GM21367 (cell line): ENCODE measurements around the gene SLCO1B1.
"Not testable (repeated sequence)": the region's sequence is repeated elsewhere in the genome, so short reads cannot be mapped to it uniquely, and the experiment has no call there.

Experiments
- ATAC-seq: cut with Tn5 transposase; IDR thresholded peaks from one replicate; pipeline ENCODE4 v1.9.1; 2021; ENCODE audit not compliant: unreplicated experiment

The SLCO1B1 gene

GRCh38 chr12:21130998-21131397 lies at the start of gene SLCO1B1:
TSS of gene SLCO1B1 (plus strand) at chr12:21131194. CDS start at chr12:21141575, 10,381 bp downstream.
- ATAC-seq, result no peak

- ATAC-seq, result not testable (repeated sequence)
Measured at GRCh38 chr12:21084753-21085152, 46.2 kb upstream of the SLCO1B1 start.

- ATAC-seq, result no peak
Measured at GRCh38 chr12:21111732-21112131, 19.3 kb upstream of the SLCO1B1 start.

GRCh38 chr12:21113266-21113665 lies 17.7 kb upstream of the SLCO1B1 start:
- ATAC-seq, result no peak

- no peak for ATAC-seq
Measured at GRCh38 chr12:21117995-21118394, 13.0 kb upstream of the SLCO1B1 start.

GRCh38 chr12:21118760-21119159 lies 12.2 kb upstream of the SLCO1B1 start:
- ATAC-seq, result no peak

GRCh38 chr12:21129351-21129750 lies 1.6 kb upstream of the SLCO1B1 start:
- no peak for ATAC-seq

- no peak for ATAC-seq
Measured at GRCh38 chr12:21129906-21130305, 1.1 kb upstream of the SLCO1B1 start.

- ATAC-seq, result not testable (repeated sequence)
Measured at GRCh38 chr12:21137318-21137999, 6.5 kb downstream of the SLCO1B1 start.

- ATAC-seq, result no peak
Measured at GRCh38 chr12:21138016-21138415, 7.0 kb downstream of the SLCO1B1 start.

- no peak for ATAC-seq
Measured at GRCh38 chr12:21144309-21144708, 13.3 kb downstream of the SLCO1B1 start.

- not testable (repeated sequence) for ATAC-seq
Measured at GRCh38 chr12:21149861-21150260, 18.9 kb downstream of the SLCO1B1 start.

GRCh38 chr12:21151184-21151583 lies 20.2 kb downstream of the SLCO1B1 start:
- no peak for ATAC-seq

GRCh38 chr12:21155522-21156351 lies 24.7 kb downstream of the SLCO1B1 start:
- no peak for ATAC-seq

GRCh38 chr12:21165048-21165447 lies 34.1 kb downstream of the SLCO1B1 start:
- ATAC-seq, result no peak

- peak; percentile 70 for ATAC-seq
Measured at GRCh38 chr12:21169878-21170472, 39.0 kb downstream of the SLCO1B1 start.

- ATAC-seq, result no peak
Measured at GRCh38 chr12:21172079-21172478, 41.1 kb downstream of the SLCO1B1 start.

GRCh38 chr12:21183721-21184275 lies 52.8 kb downstream of the SLCO1B1 start:
- ATAC-seq, result no peak

GRCh38 chr12:21190016-21190415 lies 59.0 kb downstream of the SLCO1B1 start:
- ATAC-seq, result no peak

GRCh38 chr12:21214433-21214832 lies 83.4 kb downstream of the SLCO1B1 start:
- not testable (repeated sequence) for ATAC-seq

- no peak for ATAC-seq
Measured at GRCh38 chr12:21219206-21219605, 88.2 kb downstream of the SLCO1B1 start.
